Superior temporal gyrus (tissue), 1 donor: ENCODE results near the gene FGD4.

Experiments
- DNase-seq: peaks from one replicate; pipeline ENCODE4 v3.0.0-alpha.2; 2016; ENCODE audit errors: extremely low spot score

Gene FGD4

GRCh38 chr12:32605326-32606095 lies 206.2 kb downstream of the FGD4 start:
- no peak for DNase-seq

GRCh38 chr12:32606443-32606842 lies 207.1 kb downstream of the FGD4 start:
- DNase-seq: no peak

- DNase-seq: no peak
Measured at GRCh38 chr12:32609966-32610365, 210.6 kb downstream of the FGD4 start.

GRCh38 chr12:32611986-32612385 lies 212.6 kb downstream of the FGD4 start:
- no peak for DNase-seq

- no peak for DNase-seq
Measured at GRCh38 chr12:32612658-32613614, 213.6 kb downstream of the FGD4 start.

- no peak for DNase-seq
Measured at GRCh38 chr12:32615441-32615840, 216.1 kb downstream of the FGD4 start.

GRCh38 chr12:32617534-32617933 lies 218.2 kb downstream of the FGD4 start:
- no peak for DNase-seq

- DNase-seq: no peak
Measured at GRCh38 chr12:32618115-32618514, 218.8 kb downstream of the FGD4 start.

GRCh38 chr12:32627976-32628375 lies 228.6 kb downstream of the FGD4 start:
- DNase-seq: no peak

- DNase-seq: no peak
Measured at GRCh38 chr12:32641287-32641901, 242.0 kb downstream of the FGD4 start.

GRCh38 chr12:32644431-32644830 lies 245.1 kb downstream of the FGD4 start:
- no peak for DNase-seq

- no peak for DNase-seq
Measured at GRCh38 chr12:32647275-32647674, 247.9 kb downstream of the FGD4 start.

- no peak for DNase-seq
Measured at GRCh38 chr12:32650508-32650907, 251.2 kb downstream of the FGD4 start.

- no peak for DNase-seq
Measured at GRCh38 chr12:32651151-32651955, 252.0 kb downstream of the FGD4 start.

GRCh38 chr12:32651956-32652210 lies 252.5 kb downstream of the FGD4 start:
- DNase-seq: no peak

- DNase-seq: no peak
Measured at GRCh38 chr12:32659908-32660440, 260.6 kb downstream of the FGD4 start.

GRCh38 chr12:32661706-32662105 lies 262.3 kb downstream of the FGD4 start:
- no peak for DNase-seq

- no peak for DNase-seq
Measured at GRCh38 chr12:32662665-32663064, 263.3 kb downstream of the FGD4 start.

GRCh38 chr12:32666018-32666417 lies 266.7 kb downstream of the FGD4 start:
- DNase-seq: no peak

- no peak for DNase-seq
Measured at GRCh38 chr12:32669584-32669983, 270.2 kb downstream of the FGD4 start.

GRCh38 chr12:32671930-32672780 lies 272.8 kb downstream of the FGD4 start:
- DNase-seq: peak; percentile 88
